ENCODE data around the gene RPTOR.

RPTOR gene

GRCh38 chr17:80499560-80499959, 45.1 kb upstream of the RPTOR start:
- Histone ChIP-seq H3K9ac (ENCODE audit: low read length) (no peak overlapping the region), H3K27ac (ENCODE audit: low read length) (no peak overlapping the region), H3K4me3 (ENCODE audit: low read length) (no peak overlapping the region), H3K27me3 (ENCODE audit: low read depth, low read length) (no peaks in the 10 kb centered on the region), H3K4me2 (ENCODE audit: low read length) (no peak overlapping the region), H3K79me2 (ENCODE audit: low read length) (no peaks in the 10 kb centered on the region), H3K9me3 (ENCODE audit: insufficient read depth, low read length) (no peaks in the 10 kb centered on the region), H2AFZ (ENCODE audit: low read depth, low read length) (no peak overlapping the region), H4K20me1 (ENCODE audit: insufficient read depth, low read length) (no peaks in the 10 kb centered on the region), H3K4me1 (ENCODE audit: low read length) (no peaks in the 10 kb centered on the region; the same call in 1 of the 2 replicates), H3K36me3 (replicated peaks; ENCODE audit: low read depth, low read length) (no peaks in the 10 kb centered on the region)
- TF ChIP-seq EZH2phosphoT487 (IDR thresholded peaks at IDR 0.05; ENCODE audit: low read depth) = no peak
- TF ChIP-seq CTCF (IDR thresholded peaks at IDR 0.05; ENCODE audit: low read depth, low read length) = no peak

- TF ChIP-seq EZH2phosphoT487 (IDR thresholded peaks at IDR 0.05; ENCODE audit: low read depth) = no peak
- TF ChIP-seq CTCF (IDR thresholded peaks at IDR 0.05; ENCODE audit: low read depth, low read length) = no peak
- Histone ChIP-seq H3K27ac (ENCODE audit: low read length) (no peak overlapping the region), H3K9ac (ENCODE audit: low read length) (no peak overlapping the region), H3K36me3 (replicated peaks; ENCODE audit: low read depth, low read length) (no peaks in the 10 kb centered on the region), H3K27me3 (ENCODE audit: low read depth, low read length) (no peaks in the 10 kb centered on the region), H3K79me2 (ENCODE audit: low read length) (no peaks in the 10 kb centered on the region), H3K9me3 (ENCODE audit: insufficient read depth, low read length) (no peaks in the 10 kb centered on the region), H2AFZ (ENCODE audit: low read depth, low read length) (no peak overlapping the region), H3K4me2 (ENCODE audit: low read length) (no peak overlapping the region), H4K20me1 (ENCODE audit: insufficient read depth, low read length) (no peaks in the 10 kb centered on the region), H3K4me3 (ENCODE audit: low read length) (no peak overlapping the region), H3K4me1 (ENCODE audit: low read length) (no peaks in the 10 kb centered on the region; the same call in 1 of the 2 replicates)
Observed at GRCh38 chr17:80499961-80500665, 44.5 kb upstream of the RPTOR start.

GRCh38 chr17:80501741-80502577, 42.7 kb upstream of the RPTOR start:
- H3K79me2 ChIP-seq (ENCODE audit: low read length) = no peaks in the 10 kb centered on the region
- H3K36me3 ChIP-seq (replicated peaks; ENCODE audit: low read depth, low read length) = no peaks in the 10 kb centered on the region
- no peak overlapping the region for H3K4me3 ChIP-seq (ENCODE audit: low read length)
- H3K4me2 ChIP-seq (ENCODE audit: low read length) = no peak overlapping the region
- no peaks in the 10 kb centered on the region for H3K9me3 ChIP-seq (ENCODE audit: insufficient read depth, low read length)
- H3K27ac ChIP-seq (ENCODE audit: low read length) = no peak overlapping the region
- TF ChIP-seq CTCF (IDR thresholded peaks at IDR 0.05; ENCODE audit: low read depth, low read length) (no peak), EZH2phosphoT487 (IDR thresholded peaks at IDR 0.05; ENCODE audit: low read depth) (no peak)
- no peaks in the 10 kb centered on the region for H4K20me1 ChIP-seq (ENCODE audit: insufficient read depth, low read length)
- no peak overlapping the region for H2AFZ ChIP-seq (ENCODE audit: low read depth, low read length)
- no peaks in the 10 kb centered on the region for H3K27me3 ChIP-seq (ENCODE audit: low read depth, low read length)
- H3K9ac ChIP-seq (ENCODE audit: low read length) = no peak overlapping the region
- H3K4me1 ChIP-seq (ENCODE audit: low read length) = no peaks in the 10 kb centered on the region; the same call in 1 of the 2 replicates

GRCh38 chr17:80502578-80502877, 42.1 kb upstream of the RPTOR start:
- H2AFZ ChIP-seq (ENCODE audit: low read depth, low read length) = no peak overlapping the region
- H3K9ac ChIP-seq (ENCODE audit: low read length) = no peak overlapping the region
- no peak overlapping the region for H3K27ac ChIP-seq (ENCODE audit: low read length)
- H3K36me3 ChIP-seq (replicated peaks; ENCODE audit: low read depth, low read length) = no peaks in the 10 kb centered on the region
- no peaks in the 10 kb centered on the region for H4K20me1 ChIP-seq (ENCODE audit: insufficient read depth, low read length)
- H3K27me3 ChIP-seq (ENCODE audit: low read depth, low read length) = no peaks in the 10 kb centered on the region
- TF ChIP-seq EZH2phosphoT487 (IDR thresholded peaks at IDR 0.05; ENCODE audit: low read depth) = no peak
- TF ChIP-seq CTCF (IDR thresholded peaks at IDR 0.05; ENCODE audit: low read depth, low read length) = no peak
- no peaks in the 10 kb centered on the region; the same call in 1 of the 2 replicates for H3K4me1 ChIP-seq (ENCODE audit: low read length)
- H3K79me2 ChIP-seq (ENCODE audit: low read length) = no peaks in the 10 kb centered on the region
- no peak overlapping the region for H3K4me2 ChIP-seq (ENCODE audit: low read length)
- H3K4me3 ChIP-seq (ENCODE audit: low read length) = no peak overlapping the region
- H3K9me3 ChIP-seq (ENCODE audit: insufficient read depth, low read length) = no peaks in the 10 kb centered on the region
